ENCODE results near the gene TOMM40L.

Gene TOMM40L

DNA sequence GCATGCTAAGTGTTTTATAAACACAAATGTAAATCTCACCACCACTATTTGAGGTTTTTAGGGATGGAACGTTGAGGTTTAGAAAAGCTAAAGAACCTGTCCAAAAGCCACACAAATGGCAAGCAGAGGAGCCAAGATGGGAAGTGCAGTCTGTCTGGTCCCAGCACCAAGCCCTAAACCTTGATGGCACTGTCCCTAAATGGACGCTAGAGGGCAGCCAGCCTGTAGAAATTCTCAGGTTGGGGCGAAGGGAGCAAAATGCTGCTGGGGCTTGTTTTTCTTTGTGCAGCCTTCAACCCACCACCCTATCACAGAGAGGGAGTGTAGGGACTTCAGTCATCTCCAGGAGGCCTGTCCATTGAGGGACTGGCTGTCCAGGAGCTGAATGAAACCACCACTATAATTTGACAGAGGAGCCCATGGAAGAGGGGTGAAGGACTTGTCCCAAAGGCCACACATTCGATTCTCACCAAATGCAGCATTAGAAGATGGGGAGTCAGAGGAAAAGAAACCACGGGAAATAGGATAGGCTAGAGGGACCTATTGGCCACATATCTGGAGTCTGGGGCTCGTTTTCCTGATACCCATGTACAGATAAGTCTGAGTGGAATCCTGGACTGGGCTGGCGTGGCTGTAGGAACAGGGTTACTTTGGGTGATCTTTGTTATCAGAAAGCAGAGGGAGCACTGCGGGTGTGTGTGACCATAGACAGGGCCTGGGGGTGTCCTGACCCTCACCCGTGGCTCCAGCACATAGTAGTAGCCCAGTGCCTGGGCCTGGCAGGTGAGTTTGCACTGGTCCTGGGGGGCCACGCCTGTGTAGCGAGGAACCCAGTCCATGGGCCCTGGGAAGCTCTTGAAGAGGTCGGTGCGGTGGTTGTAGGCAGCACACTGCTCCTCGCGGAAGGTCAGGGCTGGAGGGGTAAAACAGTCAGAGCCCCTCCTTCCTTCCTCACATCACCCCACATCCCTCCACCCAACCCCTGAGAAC lies 33.1 kb upstream of the TOMM40L start:
- no peaks in the 10 kb centered on the region for H3K36me3 Mint-ChIP-seq (ENCODE audit: low read depth)
- peak; percentile 72 for DNase-seq
- peak overlapping the region; percentile 64 for H3K27ac Mint-ChIP-seq
- H3K4me1 Mint-ChIP-seq (ENCODE audit: low read depth): peaks cover 32% of the 10 kb centered on the region
- H3K4me3 Mint-ChIP-seq: no peak overlapping the region
- H3K27me3 Mint-ChIP-seq: no peaks in the 10 kb centered on the region
- H3K9me3 Mint-ChIP-seq: no peaks in the 10 kb centered on the region

DNA sequence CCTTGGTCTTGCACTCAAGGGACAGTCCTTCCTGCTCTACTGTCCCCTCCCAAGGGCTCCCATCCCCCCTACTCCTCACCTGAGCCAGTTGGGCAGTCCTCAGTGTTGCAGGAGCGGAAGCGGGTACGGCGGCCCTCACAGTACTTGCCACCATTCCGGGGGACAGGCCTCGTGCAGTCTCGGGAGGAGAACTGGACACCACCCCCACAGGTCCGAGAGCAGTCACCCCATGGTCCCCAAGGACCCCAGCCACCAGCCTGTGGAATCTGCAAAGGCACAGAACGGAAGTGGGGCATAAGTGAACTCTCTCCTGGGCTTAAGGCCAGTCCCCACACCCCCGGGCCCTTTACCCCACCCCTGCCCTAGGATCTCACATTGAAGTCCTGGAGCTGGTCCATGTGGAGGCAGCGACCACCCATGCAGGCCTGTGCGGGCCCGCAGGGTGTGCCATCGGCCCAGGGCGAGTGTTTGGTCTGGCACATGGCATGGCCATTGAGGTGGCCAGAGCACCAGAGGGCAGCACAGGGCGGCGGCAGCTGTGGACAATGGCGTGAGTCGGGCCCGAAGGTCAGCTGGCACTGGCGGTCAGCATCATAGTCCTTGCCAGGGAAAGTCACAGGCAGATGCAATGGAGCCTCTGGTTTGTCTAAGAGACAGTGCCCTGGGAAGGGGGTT lies 32.2 kb upstream of the TOMM40L start:
- Mint-ChIP-seq H3K36me3 (ENCODE audit: low read depth) (no peaks in the 10 kb centered on the region), H3K27ac (no peak overlapping the region), H3K27me3 (no peaks in the 10 kb centered on the region), H3K9me3 (no peaks in the 10 kb centered on the region), H3K4me1 (ENCODE audit: low read depth) (peaks cover 28% of the 10 kb centered on the region), H3K4me3 (no peak overlapping the region)
- no peak for DNase-seq

DNA sequence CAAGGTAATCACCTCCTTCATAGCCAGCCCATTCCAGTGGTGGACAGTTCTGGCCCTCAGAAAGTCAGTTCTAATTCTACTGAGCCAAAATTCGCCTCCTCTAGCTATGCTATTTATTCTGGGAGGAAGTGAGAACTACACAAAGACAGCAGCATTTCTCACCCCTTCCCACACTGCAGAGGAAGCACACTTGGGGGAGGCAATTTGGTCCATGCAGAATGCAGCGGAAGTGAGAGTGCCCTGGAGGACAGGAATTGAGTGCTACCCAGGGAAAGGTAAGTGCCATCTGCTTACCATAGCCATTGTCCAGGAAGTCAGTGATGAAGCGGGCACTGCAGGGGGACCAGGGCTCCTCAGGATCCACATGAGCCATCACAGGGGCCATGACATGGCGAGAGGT lies 30.7 kb upstream of the TOMM40L start:
- DNase-seq: no peak
- H3K36me3 Mint-ChIP-seq (ENCODE audit: low read depth): no peaks in the 10 kb centered on the region
- no peak overlapping the region for H3K4me3 Mint-ChIP-seq
- peaks cover 26% of the 10 kb centered on the region for H3K4me1 Mint-ChIP-seq (ENCODE audit: low read depth)
- H3K9me3 Mint-ChIP-seq: no peaks in the 10 kb centered on the region
- no peaks in the 10 kb centered on the region for H3K27me3 Mint-ChIP-seq
- peak overlapping the region; percentile 82 for H3K27ac Mint-ChIP-seq

GRCh38 chr1:161196111-161196510 lies 29.7 kb upstream of the TOMM40L start:
- peaks cover 35% of the 10 kb centered on the region for H3K4me1 Mint-ChIP-seq (ENCODE audit: low read depth)
- no peak overlapping the region for H3K27ac Mint-ChIP-seq
- H3K36me3 Mint-ChIP-seq (ENCODE audit: low read depth): no peaks in the 10 kb centered on the region
- no peak overlapping the region for H3K4me3 Mint-ChIP-seq
- no peak for DNase-seq
- H3K27me3 Mint-ChIP-seq: no peaks in the 10 kb centered on the region
- no peaks in the 10 kb centered on the region for H3K9me3 Mint-ChIP-seq

DNA sequence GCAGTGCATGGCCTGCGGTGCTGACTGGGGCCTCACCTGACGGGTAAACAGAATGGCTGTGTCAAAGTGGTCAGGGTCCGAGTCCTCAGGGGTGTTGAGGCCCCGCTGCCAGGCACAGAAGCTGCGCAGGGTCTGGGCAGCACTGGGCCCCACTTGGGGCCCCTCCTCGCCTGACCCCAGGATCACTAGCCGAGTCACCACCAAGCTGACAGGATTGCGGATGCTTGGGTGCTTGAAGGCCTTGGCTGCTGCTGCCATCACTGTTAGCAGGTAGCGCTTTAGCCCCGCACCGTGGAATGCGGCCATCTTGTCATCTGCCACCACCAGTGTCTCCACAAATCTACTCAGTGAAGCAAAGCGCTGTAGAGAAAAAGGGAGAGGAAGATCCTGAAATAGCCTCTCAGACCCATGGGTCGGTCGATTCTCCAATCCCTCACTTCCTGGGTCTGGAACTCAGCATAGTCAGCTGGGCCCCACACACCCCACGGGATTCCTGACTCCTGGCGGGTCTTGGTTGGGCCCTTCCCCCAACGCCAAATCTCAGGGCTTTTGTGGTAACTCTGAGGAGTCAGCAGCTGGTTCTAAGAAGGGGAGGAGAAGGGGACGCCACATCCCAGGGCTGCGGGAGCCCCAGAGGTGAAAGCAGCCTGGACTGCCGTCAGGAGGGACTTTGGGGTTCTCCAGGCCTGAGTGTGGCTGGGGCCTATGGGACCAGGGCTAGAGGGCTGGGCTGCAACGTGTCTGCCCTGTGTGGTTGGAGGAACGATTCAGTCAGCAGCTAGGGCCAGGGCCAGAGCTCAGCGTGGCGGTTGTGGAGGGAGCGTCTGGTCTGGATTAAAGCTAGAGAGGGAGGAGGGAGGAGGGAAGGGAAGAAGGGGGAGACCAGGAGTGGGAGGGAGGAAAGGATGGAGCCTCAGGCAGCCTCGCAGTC lies 29.1 kb upstream of the TOMM40L start:
- Mint-ChIP-seq H3K9me3 (no peaks in the 10 kb centered on the region), H3K4me3 (no peak overlapping the region), H3K27ac (peak overlapping the region; percentile 51), H3K36me3 (ENCODE audit: low read depth) (no peaks in the 10 kb centered on the region), H3K4me1 (ENCODE audit: low read depth) (peaks cover 42% of the 10 kb centered on the region), H3K27me3 (no peaks in the 10 kb centered on the region)
- DNase-seq: no peak

- H3K4me1 Mint-ChIP-seq (ENCODE audit: low read depth): peaks cover 42% of the 10 kb centered on the region
- no peak overlapping the region for H3K27ac Mint-ChIP-seq
- DNase-seq: no peak
- H3K36me3 Mint-ChIP-seq (ENCODE audit: low read depth): peaks cover 6% of the 10 kb centered on the region
- H3K4me3 Mint-ChIP-seq: no peak overlapping the region
- no peaks in the 10 kb centered on the region for H3K9me3 Mint-ChIP-seq
- no peaks in the 10 kb centered on the region for H3K27me3 Mint-ChIP-seq
These were observed 28.2 kb upstream of the TOMM40L start for GRCh38 chr1:161197560-161198193.

DNA sequence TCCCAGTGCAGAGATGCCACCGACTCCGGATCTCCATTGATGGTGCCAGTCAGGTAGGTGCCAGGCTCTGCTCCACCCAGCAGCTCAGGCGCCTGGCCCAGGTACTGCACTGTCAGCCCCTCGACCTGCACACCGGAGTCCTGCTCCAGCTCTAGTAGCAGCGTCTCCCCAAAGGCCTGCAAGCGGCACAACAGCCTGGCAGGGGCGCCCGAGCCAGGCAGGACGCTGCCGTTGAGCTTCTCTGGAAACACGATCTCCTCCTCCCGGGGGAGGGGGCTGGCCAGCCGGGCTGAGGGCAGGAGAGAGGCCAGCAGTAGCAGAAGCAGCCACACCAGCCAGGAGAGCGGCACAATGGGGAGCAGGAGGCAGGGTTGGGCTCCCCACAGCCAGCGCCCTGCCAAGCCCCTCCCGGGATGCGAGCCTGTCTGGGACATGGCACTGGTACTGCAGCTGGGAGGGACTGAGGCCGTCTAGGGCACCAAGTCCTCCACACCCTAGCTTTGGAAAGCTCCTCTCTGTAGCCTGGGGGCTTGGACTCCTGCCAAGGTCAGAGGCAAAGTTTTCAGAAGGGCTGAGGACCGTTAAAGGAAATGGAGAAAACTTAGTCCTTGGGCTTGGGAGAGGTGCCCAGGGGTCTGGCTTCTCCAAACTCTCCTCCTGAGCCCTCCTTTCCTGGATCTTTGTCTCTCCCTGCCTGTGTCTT lies 27.5 kb upstream of the TOMM40L start:
- Mint-ChIP-seq H3K36me3 (ENCODE audit: low read depth) (peaks cover 9% of the 10 kb centered on the region), H3K4me1 (ENCODE audit: low read depth) (peaks cover 41% of the 10 kb centered on the region), H3K27me3 (no peaks in the 10 kb centered on the region), H3K4me3 (no peak overlapping the region), H3K9me3 (no peaks in the 10 kb centered on the region), H3K27ac (no peak overlapping the region)
- no peak for DNase-seq

DNA sequence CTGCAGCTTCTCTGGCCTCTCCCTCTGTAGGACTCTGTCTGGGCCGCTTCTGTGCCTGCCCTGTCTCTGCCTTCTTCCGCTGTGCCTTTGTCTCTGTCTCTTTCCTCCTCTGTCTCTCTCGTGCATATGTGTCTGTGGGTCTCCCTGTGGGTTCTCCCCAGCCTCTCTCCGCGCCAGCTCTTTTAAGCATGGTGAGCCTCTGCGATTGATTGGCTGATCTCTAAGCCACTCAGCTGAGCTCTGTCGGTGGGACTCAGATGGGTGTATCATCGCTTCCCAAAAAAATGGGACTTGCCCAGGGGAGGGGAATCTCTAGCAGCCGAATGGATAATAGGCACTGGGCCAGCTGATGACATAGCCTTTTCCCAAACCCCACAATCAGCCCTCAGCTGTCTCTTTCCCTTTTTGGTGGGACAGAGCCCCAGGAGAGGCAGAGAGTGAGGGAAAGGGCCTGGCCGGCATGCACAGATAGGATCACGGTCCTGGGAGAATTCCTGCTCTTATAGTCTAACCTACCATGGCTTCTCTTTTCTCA lies 26.9 kb upstream of the TOMM40L start, which contains the start of gene ADAMTS4:
Gene ADAMTS4, minus strand, starts transcription at position 158 of the 535 bp plus-strand sequence. CDS start 427 bp downstream, outside the sequence.
- Mint-ChIP-seq H3K27me3 (no peaks in the 10 kb centered on the region), H3K36me3 (ENCODE audit: low read depth) (peaks cover 15% of the 10 kb centered on the region), H3K9me3 (no peaks in the 10 kb centered on the region), H3K4me1 (ENCODE audit: low read depth) (peaks cover 47% of the 10 kb centered on the region), H3K27ac (peak within 1 kb of the TSS; percentile 96), H3K4me3 (no peak within 1 kb of the TSS)
- DNase-seq: no peak

DNA sequence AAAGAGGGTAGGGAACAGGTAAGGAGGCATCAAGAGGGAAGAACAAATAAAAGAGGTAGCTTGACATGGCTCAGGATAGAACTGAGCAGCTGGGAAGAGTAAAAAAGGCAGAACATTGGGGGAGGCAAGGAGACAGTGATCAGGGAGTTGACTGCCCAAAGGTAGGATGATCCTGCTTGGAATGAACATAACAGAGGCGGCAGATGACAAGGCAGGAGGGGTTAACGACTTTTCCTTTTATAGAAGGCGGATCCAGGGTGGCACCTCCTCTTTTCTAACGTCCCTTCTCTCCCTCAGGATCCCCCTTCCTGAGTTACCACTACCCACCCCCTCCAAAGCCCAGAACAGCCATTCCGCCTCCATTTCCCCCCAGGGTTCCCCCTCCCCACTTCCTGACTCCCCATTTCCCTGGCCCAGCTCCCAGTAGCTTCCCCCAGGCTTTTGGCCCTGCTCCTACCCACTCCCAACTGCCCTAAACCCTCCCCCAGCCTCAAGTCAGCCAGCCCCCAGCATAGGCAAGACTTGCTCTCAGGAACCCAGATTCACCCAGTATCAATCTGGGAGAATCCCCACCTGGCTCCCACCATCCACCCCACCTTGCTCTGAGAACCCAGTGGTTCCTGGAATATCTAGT lies 26.2 kb upstream of the TOMM40L start:
- Mint-ChIP-seq H3K4me3 (no peak overlapping the region), H3K27ac (peak overlapping the region; percentile 96), H3K27me3 (no peaks in the 10 kb centered on the region), H3K9me3 (no peaks in the 10 kb centered on the region), H3K4me1 (ENCODE audit: low read depth) (peaks cover 52% of the 10 kb centered on the region), H3K36me3 (ENCODE audit: low read depth) (peaks cover 22% of the 10 kb centered on the region)
- DNase-seq: no peak

DNA sequence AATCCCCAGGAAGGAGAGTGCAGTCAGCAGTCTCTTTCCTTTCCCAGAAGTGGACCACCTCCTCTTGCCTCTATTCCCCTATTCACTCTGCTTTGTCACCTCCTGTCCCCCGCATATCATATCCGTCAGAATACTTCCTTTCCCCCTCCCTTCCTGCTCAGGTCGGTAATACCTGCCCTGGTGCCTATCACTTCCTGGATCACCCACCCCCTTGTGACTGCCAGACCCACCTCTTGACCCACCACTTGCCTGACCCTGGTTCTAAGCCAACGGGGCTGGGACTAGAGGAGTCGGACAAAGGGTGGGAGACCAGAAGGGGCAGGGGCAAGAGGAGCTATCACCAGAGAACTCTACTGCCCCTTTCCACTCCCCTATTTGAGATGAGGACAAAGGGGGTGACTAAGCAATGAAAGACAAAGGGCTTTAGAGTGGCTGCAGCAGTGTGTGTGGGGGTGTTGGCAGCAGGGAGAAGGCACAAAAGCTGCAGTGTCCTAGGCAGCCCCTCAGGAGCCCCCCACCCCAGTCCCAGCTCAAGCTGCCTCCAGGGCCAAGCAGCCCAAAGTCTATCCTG lies 25.4 kb upstream of the TOMM40L start:
- H3K27ac Mint-ChIP-seq: peak overlapping the region; percentile 96
- H3K9me3 Mint-ChIP-seq: no peaks in the 10 kb centered on the region
- H3K4me3 Mint-ChIP-seq: peak overlapping the region; percentile 6
- peaks cover 29% of the 10 kb centered on the region for H3K36me3 Mint-ChIP-seq (ENCODE audit: low read depth)
- peaks cover 50% of the 10 kb centered on the region for H3K4me1 Mint-ChIP-seq (ENCODE audit: low read depth)
- no peaks in the 10 kb centered on the region for H3K27me3 Mint-ChIP-seq
- DNase-seq: peak; percentile 54

DNA sequence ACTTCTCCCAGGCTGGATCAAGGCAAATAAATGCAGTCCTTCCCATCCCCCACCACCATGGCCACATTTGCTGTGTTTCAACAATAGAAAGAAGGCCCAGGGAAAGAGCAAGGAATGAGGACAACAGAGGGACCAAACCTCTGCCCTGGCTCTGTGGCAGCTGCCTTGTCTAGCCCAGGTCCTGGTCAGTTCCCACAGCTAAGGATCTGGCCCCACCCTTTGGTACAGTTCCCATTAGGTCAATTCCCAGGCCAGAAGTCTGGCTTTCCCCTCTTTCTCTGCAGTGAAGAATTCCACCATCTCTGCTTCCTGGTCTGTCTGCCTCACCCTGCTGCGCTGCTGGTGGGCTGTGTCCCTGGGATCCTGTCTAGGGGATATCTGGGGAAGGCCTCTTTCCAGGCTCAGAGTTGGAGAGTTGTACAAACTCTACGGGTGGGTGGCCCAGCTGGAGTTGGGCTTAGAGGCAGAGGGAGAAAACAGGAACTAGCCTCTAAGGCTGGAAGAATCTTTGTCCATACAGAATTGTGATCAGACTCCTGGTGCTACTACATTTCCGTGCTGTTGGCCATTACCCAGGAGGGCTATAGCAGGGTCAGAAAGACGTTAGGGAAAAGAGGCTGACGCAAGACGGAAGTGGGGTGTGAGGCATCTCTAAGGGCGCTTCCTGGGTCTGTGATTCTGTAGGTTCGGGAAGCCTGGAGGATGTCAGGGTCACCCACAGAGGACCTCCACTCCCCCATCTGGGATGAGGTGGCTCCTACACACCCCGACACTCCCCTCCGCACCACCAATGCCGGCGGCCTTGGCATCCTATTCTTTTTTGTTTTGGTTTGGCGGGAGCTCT lies 24.6 kb upstream of the TOMM40L start:
- Mint-ChIP-seq H3K4me3 (peak overlapping the region; percentile 93), H3K27me3 (no peaks in the 10 kb centered on the region), H3K36me3 (ENCODE audit: low read depth) (peaks cover 36% of the 10 kb centered on the region), H3K4me1 (ENCODE audit: low read depth) (peaks cover 54% of the 10 kb centered on the region), H3K27ac (peak overlapping the region; percentile 96), H3K9me3 (no peaks in the 10 kb centered on the region)
- DNase-seq: no peak

Data from activated T-cell treated with anti-CD3 and anti-CD28 coated beads, Interleukin-2, amount 50 U/mL, for 24 hours (primary cell).